IPS DF 6.9 (cell line): ENCODE measurements around the gene GPR62.

Experiments used
- DNase-seq: peaks from one replicate; pipeline ENCODE4 v3.0.0-alpha.2; 2013; ENCODE audit warnings: low read depth, low spot score
- H3K27ac ChIP-seq: one replicate; pipeline ENCODE4 v1.5.1; 2013; ENCODE audit warnings: low read length, control low read depth
- H3K27me3 ChIP-seq: 2 replicates; pipeline ENCODE4 v1.6.1; 2013; ENCODE audit warnings: mild to moderate bottlenecking, low read length; ENCODE audit not compliant: control insufficient read depth, insufficient read depth
- H3K36me3 ChIP-seq: 2 replicates; pipeline ENCODE4 v1.6.1; 2013; ENCODE audit warnings: low read length; ENCODE audit not compliant: control insufficient read depth, insufficient read depth
- H3K4me1 ChIP-seq: 2 replicates; pipeline ENCODE4 v1.6.1; 2013; ENCODE audit warnings: low read length; ENCODE audit not compliant: control insufficient read depth, insufficient read depth
- H3K4me3 ChIP-seq: 2 replicates; pipeline ENCODE4 v1.5.1; 2013; ENCODE audit warnings: mild to moderate bottlenecking, low read length
- H3K9me3 ChIP-seq: 2 replicates; pipeline ENCODE4 v1.6.1; 2013; ENCODE audit warnings: low read length, inconsistent platforms; ENCODE audit not compliant: control insufficient read depth, insufficient read depth
- whole genome bisulfite sequencing: extraction: QIAGEN DNeasy Blood & Tissue Kit; methylation state at CpG from one replicate; pipeline ENCODE4 v1.1.7; 2013; ENCODE audit warnings: mixed read lengths, missing lambda C conversion rate; ENCODE audit not compliant: insufficient read length, insufficient coverage; 5-methylcytosine and 5-hydroxymethylcytosine counted together

The GPR62 gene

GRCh38 chr3:51932471-51933370 lies 22.5 kb upstream of the GPR62 start:
- Histone ChIP-seq H3K4me1 (no peaks in the 10 kb centered on the region), H3K36me3 (peaks cover 34% of the 10 kb centered on the region), H3K27ac (no peak overlapping the region), H3K27me3 (no peaks in the 10 kb centered on the region), H3K4me3 (no peak overlapping the region), H3K9me3 (no peaks in the 10 kb centered on the region)
- no CpG with 5 or more reads among the region's 15 CpGs for WGBS
- no peak for DNase-seq

GRCh38 chr3:51933471-51934138 lies 21.6 kb upstream of the GPR62 start:
- DNase-seq = no peak
- Histone ChIP-seq H3K27ac (no peak overlapping the region), H3K4me3 (no peak overlapping the region), H3K36me3 (peaks cover 38% of the 10 kb centered on the region), H3K27me3 (no peaks in the 10 kb centered on the region), H3K4me1 (no peaks in the 10 kb centered on the region), H3K9me3 (no peaks in the 10 kb centered on the region)
- no CpG with 5 or more reads among the region's 13 CpGs for WGBS

GRCh38 chr3:51934139-51934850 lies 20.9 kb upstream of the GPR62 start:
- Histone ChIP-seq H3K4me3 (no peak overlapping the region), H3K27ac (no peak overlapping the region), H3K36me3 (peaks cover 39% of the 10 kb centered on the region), H3K4me1 (no peaks in the 10 kb centered on the region), H3K9me3 (no peaks in the 10 kb centered on the region), H3K27me3 (no peaks in the 10 kb centered on the region)
- WGBS = no CpG with 5 or more reads among the region's 11 CpGs
- no peak for DNase-seq

- no peaks in the 10 kb centered on the region for H3K9me3 ChIP-seq
- H3K27ac ChIP-seq = no peak overlapping the region
- no CpG with 5 or more reads among the region's 28 CpGs for WGBS
- no peaks in the 10 kb centered on the region for H3K4me1 ChIP-seq
- peaks cover 40% of the 10 kb centered on the region for H3K36me3 ChIP-seq
- no peak overlapping the region for H3K4me3 ChIP-seq
- no peak for DNase-seq
- no peaks in the 10 kb centered on the region for H3K27me3 ChIP-seq
Observed at GRCh38 chr3:51934991-51935885, 19.9 kb upstream of the GPR62 start.

GRCh38 chr3:51935886-51936755 lies 19.1 kb upstream of the GPR62 start:
- Histone ChIP-seq H3K27ac (no peak overlapping the region), H3K9me3 (no peaks in the 10 kb centered on the region), H3K36me3 (peaks cover 40% of the 10 kb centered on the region), H3K4me3 (no peak overlapping the region), H3K4me1 (no peaks in the 10 kb centered on the region), H3K27me3 (no peaks in the 10 kb centered on the region)
- no CpG with 5 or more reads among the region's 25 CpGs for WGBS
- DNase-seq = no peak

GRCh38 chr3:51937014-51937413 lies 18.2 kb upstream of the GPR62 start:
- DNase-seq = no peak
- peaks cover 40% of the 10 kb centered on the region for H3K36me3 ChIP-seq
- no peaks in the 10 kb centered on the region for H3K9me3 ChIP-seq
- WGBS = no CpG with 5 or more reads among the region's 9 CpGs
- no peak overlapping the region for H3K27ac ChIP-seq
- H3K4me1 ChIP-seq = no peaks in the 10 kb centered on the region
- H3K27me3 ChIP-seq = no peaks in the 10 kb centered on the region
- no peak overlapping the region for H3K4me3 ChIP-seq

- Histone ChIP-seq H3K4me3 (no peak overlapping the region), H3K27ac (no peak overlapping the region), H3K27me3 (no peaks in the 10 kb centered on the region), H3K4me1 (peaks cover 2% of the 10 kb centered on the region), H3K9me3 (no peaks in the 10 kb centered on the region), H3K36me3 (peaks cover 40% of the 10 kb centered on the region)
- no CpG with 5 or more reads among the region's 13 CpGs for WGBS
- DNase-seq = no peak
Observed at GRCh38 chr3:51937611-51938450, 17.4 kb upstream of the GPR62 start.

- peaks cover 37% of the 10 kb centered on the region for H3K36me3 ChIP-seq
- no CpG with 5 or more reads among the region's 9 CpGs for WGBS
Observed at GRCh38 chr3:51938780-51939425, 16.3 kb upstream of the GPR62 start.

More at GRCh38 chr3:51938780-51939425, 16.3 kb upstream of the GPR62 start:
- no peak for DNase-seq
- no peaks in the 10 kb centered on the region for H3K27me3 ChIP-seq
- H3K27ac ChIP-seq = no peak overlapping the region
- H3K4me3 ChIP-seq = no peak overlapping the region
- no peaks in the 10 kb centered on the region for H3K9me3 ChIP-seq
- H3K4me1 ChIP-seq = peaks cover 4% of the 10 kb centered on the region
